GM12864 (cell line): Measurements from ENCODE around the gene SLC25A38.

Experiments used
- DNase-seq: peaks from one replicate; pipeline ENCODE4 v3.0.0-alpha.2; 2011; ENCODE audit warnings: low read depth
- H3K4me3 ChIP-seq: 2 replicates; pipeline ENCODE4 v1.5.1; 2011; ENCODE audit warnings: mild to moderate bottlenecking, low read depth, low read length, control low read depth
- CTCF ChIP-seq: IDR thresholded peaks from 2 replicates; pipeline ENCODE4 v1.5.1; 2011; ENCODE audit warnings: low read depth, mild to moderate bottlenecking, moderate library complexity, low read length, control low read depth, inconsistent platforms; ENCODE audit errors: missing control alignments

Gene SLC25A38

GRCh38 chr3:39435006-39435748, 52.0 kb downstream of the SLC25A38 start:
- DNase-seq: no peak
- TF ChIP-seq CTCF: no peak
- H3K4me3 ChIP-seq: no peak overlapping the region

GRCh38 chr3:39438880-39439279, 55.7 kb downstream of the SLC25A38 start:
- H3K4me3 ChIP-seq: no peak overlapping the region
- no peak for TF ChIP-seq CTCF
- DNase-seq: no peak

- no peak for TF ChIP-seq CTCF
- H3K4me3 ChIP-seq: no peak overlapping the region
- DNase-seq: no peak
These were observed 57.1 kb downstream of the SLC25A38 start for GRCh38 chr3:39440316-39440715.

- no peak for TF ChIP-seq CTCF
- no peak for DNase-seq
- no peak overlapping the region for H3K4me3 ChIP-seq
These were observed 60.4 kb downstream of the SLC25A38 start for GRCh38 chr3:39443530-39443929.

- no peak overlapping the region for H3K4me3 ChIP-seq
- DNase-seq: no peak
- TF ChIP-seq CTCF: no peak
These were observed 62.8 kb downstream of the SLC25A38 start for GRCh38 chr3:39445927-39446326.

- no peak for TF ChIP-seq CTCF
- H3K4me3 ChIP-seq: no peak overlapping the region
- DNase-seq: no peak
These were observed 63.3 kb downstream of the SLC25A38 start for GRCh38 chr3:39446444-39446843.
